Right cardiac atrium (tissue), 5 donors: ENCODE results near the gene FAM204A. TPM values are rescaled to one million over a fixed set of nuclear protein-coding genes. Genes with fewer than 3 reads are reported as not detected.

Experiments
- ATAC-seq, 2 donors: fragments of 200-7000 bp; cut with Tn5 transposase; one replicate each; pipeline versions ENCODE4 v1.8.0 to v1.9.1; 2020; ENCODE audit warnings: moderate library complexity in 2 of 2, mild to moderate bottlenecking in 1 of 2
- DNase-seq, 3 donors: peaks; one replicate each; pipeline ENCODE4 v3.0.0-alpha.2; 2020
- H3K27ac ChIP-seq: one replicate; pipeline ENCODE4 v1.5.1; 2013; ENCODE audit warnings: mild to moderate bottlenecking, low read length, control low read depth, moderate library complexity
- H3K27me3 ChIP-seq: one replicate; pipeline ENCODE4 v1.6.1; 2013; ENCODE audit not compliant: control insufficient read depth, insufficient read depth
- H3K4me1 ChIP-seq: one replicate; pipeline ENCODE4 v1.6.1; 2013; ENCODE audit warnings: low read length; ENCODE audit not compliant: control insufficient read depth, insufficient read depth
- H3K4me3 ChIP-seq: one replicate; pipeline ENCODE4 v1.5.1; 2013; ENCODE audit warnings: low read length, control low read depth
- H3K9me3 ChIP-seq: one replicate; pipeline ENCODE4 v1.6.1; 2013; ENCODE audit warnings: low read length; ENCODE audit not compliant: control insufficient read depth
- WGBS: extraction: QIAGEN DNeasy Blood & Tissue Kit; methylation state at CpG from one replicate; pipeline ENCODE4 v1.1.7; 2013; 5-methylcytosine and 5-hydroxymethylcytosine counted together
- intact Hi-C, 4 donors: fragments of 100-400 bp; cut with DNase I; formaldehyde crosslinking; loops; one replicate each; pipeline versions ENCODE4 v1.11.0 to v1.14.0; 2022 to 2023
- polyA plus RNA-seq: library from polyadenylated mRNA; stranded (reverse); fragments of 200-250 nt; gene quantifications from one replicate; pipeline ENCODE4 v1.2.3, GENCODE V29; 2013
- total RNA-seq, 4 donors: library from RNA; stranded (reverse); fragmentation: NEBNext Ultra II Directional; extraction: Animal tissue kit (Norgen Biotek cat#: 25700); gene quantifications; one replicate each; pipeline ENCODE4 v1.2.1, GENCODE V29; 2021
- donor health status: healthy with polysubstance abuse.
- donor health status: DM: no; HTN: yes; CAD: no.
- donor health status: DM: no; HTN: no; CAD: no.
- donor health status: DM: no; HTN: yes; CAD: no; lungs with severe emphysema.
- donor health status: DM: yes; HTN: yes; CAD: no.

The FAM204A gene
- total and polyA plus RNA-seq, 5 donors, result 42.3 to 80.9 (median 55.3) TPM

GRCh38 chr10:118264252-118264651 lies 77.9 kb downstream of the FAM204A start:
- Histone ChIP-seq H3K27ac (no peak overlapping the region), H3K27me3 (no peaks in the 10 kb centered on the region), H3K4me3 (no peak overlapping the region), H3K4me1 (no peaks in the 10 kb centered on the region), H3K9me3 (no peaks in the 10 kb centered on the region)
- intact Hi-C loops, result no loop called here
- ATAC-seq (no peak), DNase-seq (no peak)

GRCh38 chr10:118262538-118262937 lies 79.6 kb downstream of the FAM204A start:
- DNase-seq, result no peak
- no peaks in the 10 kb centered on the region for H3K4me1 ChIP-seq
- no peaks in the 10 kb centered on the region for H3K9me3 ChIP-seq
- no peak for ATAC-seq
- 67% methylated on average over 3 of the region's 3 CpGs for WGBS
- intact Hi-C loops, result no loop called here
- no peaks in the 10 kb centered on the region for H3K27me3 ChIP-seq
- no peak overlapping the region for H3K4me3 ChIP-seq
- H3K27ac ChIP-seq, result no peak overlapping the region

- WGBS, result 27% methylated on average over 4 of the region's 4 CpGs
- intact Hi-C loops, result no loop called here
- H3K27me3 ChIP-seq, result no peaks in the 10 kb centered on the region
- no peaks in the 10 kb centered on the region for H3K9me3 ChIP-seq
- DNase-seq, result no peak
- H3K27ac ChIP-seq, result no peak overlapping the region
- no peak overlapping the region for H3K4me3 ChIP-seq
- H3K4me1 ChIP-seq, result no peaks in the 10 kb centered on the region
- ATAC-seq, result peak in 1 of 2 donors; percentile 38
These were observed 82.7 kb downstream of the FAM204A start for GRCh38 chr10:118259288-118259906.

GRCh38 chr10:118258285-118258684 lies 83.8 kb downstream of the FAM204A start:
- Histone ChIP-seq H3K27ac (no peak overlapping the region), H3K4me1 (no peaks in the 10 kb centered on the region), H3K4me3 (no peak overlapping the region), H3K27me3 (peaks cover 2% of the 10 kb centered on the region), H3K9me3 (no peaks in the 10 kb centered on the region)
- 57% methylated on average over 3 of the region's 3 CpGs for WGBS
- intact Hi-C loops, result no loop called here
- DNase-seq (no peak), ATAC-seq (no peak)

- Histone ChIP-seq H3K27ac (no peak overlapping the region), H3K9me3 (no peaks in the 10 kb centered on the region), H3K27me3 (peaks cover 2% of the 10 kb centered on the region), H3K4me3 (no peak overlapping the region), H3K4me1 (no peaks in the 10 kb centered on the region)
- DNase-seq, result no peak
- intact Hi-C loops, result no loop called here
- peak in 1 of 2 donors; percentile 86 for ATAC-seq
- WGBS, result 35% methylated on average over 7 of the region's 7 CpGs
These were observed 85.1 kb downstream of the FAM204A start for GRCh38 chr10:118256825-118257570.

- intact Hi-C loops, result no loop called here
- H3K4me3 ChIP-seq, result no peak overlapping the region
- no peak overlapping the region for H3K27ac ChIP-seq
- 73% methylated on average over 5 of the region's 5 CpGs for WGBS
- DNase-seq (no peak), ATAC-seq (no peak)
- H3K27me3 ChIP-seq, result peaks cover 2% of the 10 kb centered on the region
- H3K4me1 ChIP-seq, result no peaks in the 10 kb centered on the region
- H3K9me3 ChIP-seq, result no peaks in the 10 kb centered on the region
These were observed 85.9 kb downstream of the FAM204A start for GRCh38 chr10:118256209-118256608.

GRCh38 chr10:118255355-118255754 lies 86.8 kb downstream of the FAM204A start:
- peaks cover 2% of the 10 kb centered on the region for H3K27me3 ChIP-seq
- ATAC-seq (no peak), DNase-seq (no peak)
- no peaks in the 10 kb centered on the region for H3K4me1 ChIP-seq
- H3K27ac ChIP-seq, result no peak overlapping the region
- WGBS, result 81% methylated on average over 8 of the region's 8 CpGs
- no peaks in the 10 kb centered on the region for H3K9me3 ChIP-seq
- intact Hi-C loops, result no loop called here
- no peak overlapping the region for H3K4me3 ChIP-seq

- Histone ChIP-seq H3K4me3 (no peak overlapping the region), H3K27me3 (peaks cover 2% of the 10 kb centered on the region), H3K27ac (no peak overlapping the region), H3K9me3 (no peaks in the 10 kb centered on the region), H3K4me1 (no peaks in the 10 kb centered on the region)
- DNase-seq, result no peak
- 66% methylated on average over 4 of the region's 4 CpGs for WGBS
- no peak for ATAC-seq
- intact Hi-C loops, result no loop called here
These were observed 87.5 kb downstream of the FAM204A start for GRCh38 chr10:118254654-118255053.

GRCh38 chr10:118253397-118253796 lies 88.7 kb downstream of the FAM204A start:
- Histone ChIP-seq H3K9me3 (no peaks in the 10 kb centered on the region), H3K4me3 (no peak overlapping the region), H3K27me3 (peaks cover 2% of the 10 kb centered on the region), H3K27ac (no peak overlapping the region), H3K4me1 (no peaks in the 10 kb centered on the region)
- DNase-seq (no peak), ATAC-seq (no peak)
- intact Hi-C loops, result no loop called here
- 75% methylated on average over 7 of the region's 7 CpGs for WGBS

- Histone ChIP-seq H3K4me1 (no peaks in the 10 kb centered on the region), H3K4me3 (no peak overlapping the region), H3K27ac (no peak overlapping the region), H3K27me3 (peaks cover 2% of the 10 kb centered on the region), H3K9me3 (no peaks in the 10 kb centered on the region)
- ATAC-seq (no peak), DNase-seq (no peak)
- intact Hi-C loops, result no loop called here
- WGBS, result 81% methylated on average over 7 of the region's 7 CpGs
These were observed 90.3 kb downstream of the FAM204A start for GRCh38 chr10:118251791-118252190.

GRCh38 chr10:118249714-118250113 lies 92.4 kb downstream of the FAM204A start:
- H3K4me1 ChIP-seq, result no peaks in the 10 kb centered on the region
- intact Hi-C loops, result loop anchor here in 1 of 4 donors (10.0 kb wide), 1 partner anchor 1035 kb away; no protein-coding TSS in a partner anchor

More at GRCh38 chr10:118249714-118250113, 92.4 kb downstream of the FAM204A start:
- no peak overlapping the region for H3K27ac ChIP-seq
- DNase-seq (no peak), ATAC-seq (no peak)
- no peak overlapping the region for H3K4me3 ChIP-seq
- H3K9me3 ChIP-seq, result no peaks in the 10 kb centered on the region
- peaks cover 2% of the 10 kb centered on the region for H3K27me3 ChIP-seq
